Aortic smooth muscle cell (primary cell): ENCODE measurements around the gene PHAX. TPM values are rescaled to one million over a fixed set of nuclear protein-coding genes. Genes with fewer than 3 reads are reported as not detected.

Experiments
- total RNA-seq: library from RNA; depleted of rRNA; stranded (reverse); fragments of >200 nt; gene quantifications from 2 replicates; pipeline ENCODE4 v1.2.3, GENCODE V29; 2014

Gene PHAX, protein sequence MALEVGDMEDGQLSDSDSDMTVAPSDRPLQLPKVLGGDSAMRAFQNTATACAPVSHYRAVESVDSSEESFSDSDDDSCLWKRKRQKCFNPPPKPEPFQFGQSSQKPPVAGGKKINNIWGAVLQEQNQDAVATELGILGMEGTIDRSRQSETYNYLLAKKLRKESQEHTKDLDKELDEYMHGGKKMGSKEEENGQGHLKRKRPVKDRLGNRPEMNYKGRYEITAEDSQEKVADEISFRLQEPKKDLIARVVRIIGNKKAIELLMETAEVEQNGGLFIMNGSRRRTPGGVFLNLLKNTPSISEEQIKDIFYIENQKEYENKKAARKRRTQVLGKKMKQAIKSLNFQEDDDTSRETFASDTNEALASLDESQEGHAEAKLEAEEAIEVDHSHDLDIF
- total RNA-seq, result 61.9 and 69.9 TPM in 2 replicates

DNA sequence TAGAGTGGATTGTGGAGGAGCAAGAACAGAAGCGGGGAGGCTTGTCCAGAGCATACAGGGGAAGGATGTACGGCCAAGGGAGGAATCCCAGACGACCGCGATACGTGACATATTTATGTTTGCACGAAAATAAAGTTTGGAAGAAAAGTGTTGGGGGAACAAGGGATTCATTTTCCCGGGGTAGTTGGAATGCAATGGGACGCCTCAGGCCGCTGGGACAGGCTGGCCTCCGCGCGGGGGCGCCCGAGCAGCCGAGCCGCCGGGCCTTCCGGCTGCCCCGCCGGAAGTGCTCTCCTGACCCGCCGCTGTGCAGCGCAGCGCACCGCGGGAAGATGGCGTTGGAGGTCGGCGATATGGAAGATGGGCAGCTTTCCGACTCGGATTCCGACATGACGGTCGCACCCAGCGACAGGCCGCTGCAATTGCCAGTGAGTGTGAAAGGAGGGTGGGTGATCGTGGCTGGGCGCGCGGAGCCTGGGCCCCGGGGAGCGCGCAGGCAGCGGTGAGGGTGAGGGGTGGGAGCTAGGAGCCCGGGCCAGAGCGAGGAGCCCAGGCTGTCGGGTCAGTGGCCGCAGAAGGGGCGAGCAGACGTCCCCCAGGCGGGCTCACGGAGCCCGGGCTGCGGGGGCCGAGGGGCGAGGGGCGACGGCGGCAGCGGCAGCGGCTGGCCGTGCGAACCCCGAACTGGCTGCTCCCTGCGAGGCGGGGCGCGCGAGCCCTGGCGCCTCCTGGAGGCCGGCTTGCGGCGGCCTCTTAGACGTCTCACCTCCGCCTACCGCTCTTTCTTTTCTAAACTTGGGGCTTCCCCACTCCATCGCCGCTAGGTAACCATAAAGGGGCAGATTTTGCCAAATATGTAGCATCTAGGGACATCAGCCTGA, at the start of gene PHAX:
PHAX (plus strand) TSS at position 317 of the 881 bp plus-strand sequence; CDS start at position 333, 16 bp downstream.

DNA sequence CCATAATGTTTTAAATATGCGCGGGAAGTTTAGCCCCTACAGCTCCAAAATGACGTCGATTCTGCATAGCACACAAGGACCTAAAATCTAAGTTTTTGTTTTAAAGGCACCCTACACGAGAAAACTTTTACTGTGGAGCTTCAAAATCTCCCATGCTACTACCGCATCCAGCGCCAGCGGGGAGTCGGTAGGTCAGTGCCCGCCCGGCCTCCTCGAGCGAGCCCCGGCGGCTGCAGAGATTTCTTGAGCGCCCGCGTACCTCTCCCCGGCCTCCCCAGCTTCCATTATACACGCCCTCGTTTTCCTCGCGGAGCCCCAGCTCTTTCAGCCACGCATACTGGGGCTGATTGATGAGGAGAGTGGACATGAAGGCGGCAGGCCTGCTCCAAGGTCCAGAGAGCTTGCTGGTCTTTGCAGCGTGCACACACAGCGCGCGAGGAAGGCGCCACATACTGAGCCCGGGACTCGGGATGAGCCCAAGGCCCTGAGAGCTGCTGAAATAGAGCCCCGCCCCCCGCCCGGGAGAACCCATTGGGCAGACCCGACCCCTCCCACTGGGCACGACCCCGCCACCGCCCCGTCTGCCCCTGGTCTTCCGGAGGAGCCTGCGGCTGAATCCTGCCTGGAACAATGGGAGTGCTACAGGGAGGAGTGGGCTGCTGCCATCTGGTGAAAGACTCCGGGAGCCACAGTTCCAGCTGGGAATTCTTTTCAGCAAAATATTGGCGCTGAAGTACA, 5.8 kb upstream of the PHAX start, which contains the start of gene ALDH7A1:
ALDH7A1 (minus strand) TSS at position 472 of the 738 bp plus-strand sequence; CDS start at position 451, 21 bp downstream.

Other genes starting within 250 kb of the PHAX start
- gene GRAMD2B, start 177.5 kb upstream of the PHAX start, total RNA-seq, result 17.3 and 27.4 TPM in 2 replicates
- gene ALDH7A1, start 5.7 kb upstream of the PHAX start, total RNA-seq, result 52.5 and 53.8 TPM in 2 replicates
- gene LMNB1, start 176.2 kb downstream of the PHAX start, total RNA-seq, result 35.3 and 46.4 TPM in 2 replicates